Mesenchymal stem cell (in vitro differentiated cells and primary cell): ENCODE measurements around the gene C16orf54.
A peak's percentile ranks its signal among the peaks of the same experiment; 100 is the strongest.
"Not testable (repeated sequence)": the region's sequence is repeated elsewhere in the genome, so short reads cannot be mapped to it uniquely, and the experiment has no call there.

Source experiments
- DNase-seq: peaks from one replicate; pipeline ENCODE4 v3.0.0-alpha.2; 2013
- H2AFZ ChIP-seq: one replicate; pipeline ENCODE4 v1.6.1; 2013; ENCODE audit warnings: low read depth, mild to moderate bottlenecking, control low read depth, inconsistent platforms, low read length, moderate library complexity
- H2AK5ac ChIP-seq: 2 replicates; pipeline ENCODE4 v1.6.1; 2013; ENCODE audit warnings: low read length, moderate library complexity, mild to moderate bottlenecking, inconsistent platforms; ENCODE audit not compliant: severe bottlenecking
- H2BK120ac ChIP-seq: one replicate; pipeline ENCODE4 v1.6.1; 2013; ENCODE audit warnings: low read depth, mild to moderate bottlenecking, inconsistent platforms, low read length, moderate library complexity
- H2BK12ac ChIP-seq, 2 experiments: one replicate each; pipeline ENCODE4 v1.6.1; 2013; ENCODE audit warnings: inconsistent platforms in 2 of 2, low read length in 2 of 2, mild to moderate bottlenecking in 2 of 2, moderate library complexity in 2 of 2, control low read depth in 1 of 2
- H2BK15ac ChIP-seq: one replicate; pipeline ENCODE4 v1.6.1; 2013; ENCODE audit warnings: mild to moderate bottlenecking, low read depth, inconsistent platforms; ENCODE audit not compliant: poor library complexity, severe bottlenecking
- H2BK5ac ChIP-seq: 2 replicates; pipeline ENCODE4 v1.6.1; 2013; ENCODE audit warnings: low read depth, mild to moderate bottlenecking, low read length, control low read depth, inconsistent platforms; ENCODE audit not compliant: poor library complexity, severe bottlenecking
- H3K14ac ChIP-seq, 2 experiments: one replicate each; pipeline ENCODE4 v1.6.1; 2013; ENCODE audit warnings: inconsistent platforms in 2 of 2, low read length in 2 of 2, control low read depth in 1 of 2, mild to moderate bottlenecking in 1 of 2, moderate library complexity in 1 of 2
- H3K18ac ChIP-seq, 2 experiments: one replicate each; pipeline ENCODE4 v1.6.1; 2013; ENCODE audit warnings: inconsistent platforms in 2 of 2, low read length in 2 of 2, control low read depth in 1 of 2, low read depth in 1 of 2, mild to moderate bottlenecking in 1 of 2
- H3K23ac ChIP-seq, 2 experiments: one replicate each; pipeline ENCODE4 v1.6.1; 2013; ENCODE audit warnings: inconsistent platforms in 2 of 2, low read length in 2 of 2, mild to moderate bottlenecking in 2 of 2, moderate library complexity in 2 of 2, control low read depth in 1 of 2
- H3K27ac ChIP-seq: 2 replicates; pipeline ENCODE4 v1.5.1; 2013; ENCODE audit warnings: mild to moderate bottlenecking, moderate library complexity, low read length, control low read depth, inconsistent platforms; ENCODE audit not compliant: poor library complexity, severe bottlenecking
- H3K27me3 ChIP-seq, 2 experiments: 2 replicates each; pipeline versions ENCODE4 v1.6.1 to v1.7.0; 2013; ENCODE audit warnings: low read length in 2 of 2, mild to moderate bottlenecking in 2 of 2, moderate library complexity in 2 of 2, control low read depth in 1 of 2, inconsistent platforms in 1 of 2; ENCODE audit not compliant: control insufficient read depth in 1 of 2, insufficient read depth in 1 of 2
- H3K36me3 ChIP-seq, 2 experiments: 2 replicates each; pipeline versions ENCODE4 v1.6.1 to v1.7.0; 2013; ENCODE audit warnings: low read length in 2 of 2, control low read depth in 1 of 2, inconsistent platforms in 1 of 2, low read depth in 1 of 2, mild to moderate bottlenecking in 1 of 2; ENCODE audit not compliant: insufficient read depth in 2 of 2, control insufficient read depth in 1 of 2
- H3K4ac ChIP-seq, 2 experiments: one replicate each; pipeline ENCODE4 v1.6.1; 2013; ENCODE audit warnings: inconsistent platforms in 2 of 2, low read length in 2 of 2, mild to moderate bottlenecking in 2 of 2, moderate library complexity in 2 of 2, control low read depth in 1 of 2, low read depth in 1 of 2
- H3K4me1 ChIP-seq: 2 replicates; pipeline ENCODE4 v1.6.1; 2013; ENCODE audit warnings: low read depth, low read length, control low read depth; ENCODE audit not compliant: control insufficient read depth, insufficient read depth
- H3K4me2 ChIP-seq: 2 replicates; pipeline ENCODE4 v1.6.1; 2013; ENCODE audit warnings: low read length, mild to moderate bottlenecking, inconsistent platforms; ENCODE audit not compliant: poor library complexity, severe bottlenecking
- H3K4me3 ChIP-seq, 2 experiments: 2 replicates each; pipeline versions ENCODE4 v1.5.1 to v1.7.0; 2013; ENCODE audit warnings: low read length in 2 of 2, mild to moderate bottlenecking in 2 of 2, control low read depth in 1 of 2, low read depth in 1 of 2; ENCODE audit not compliant: insufficient read depth in 1 of 2
- H3K79me1 ChIP-seq: replicated peaks from 2 replicates; pipeline ENCODE4 v1.6.1; 2013; ENCODE audit warnings: mild to moderate bottlenecking, control low read depth, low read length, inconsistent platforms; ENCODE audit not compliant: poor library complexity, severe bottlenecking
- H3K9ac ChIP-seq: 2 replicates; pipeline ENCODE4 v1.7.0; 2013; ENCODE audit warnings: mild to moderate bottlenecking, low read length, moderate library complexity
- H3K9me3 ChIP-seq: 2 replicates; pipeline ENCODE4 v1.7.0; 2013; ENCODE audit warnings: mild to moderate bottlenecking, low read length; ENCODE audit not compliant: control insufficient read depth
- H4K8ac ChIP-seq: one replicate; pipeline ENCODE4 v1.6.1; 2013; ENCODE audit warnings: inconsistent platforms, mild to moderate bottlenecking, low read length, moderate library complexity
- H4K91ac ChIP-seq: one replicate; pipeline ENCODE4 v1.6.1; 2013; ENCODE audit warnings: mild to moderate bottlenecking, low read length, inconsistent platforms
- WGBS: methylation state at CpG from one replicate; pipeline ENCODE4 v1.1.7; 2013; ENCODE audit warnings: mixed read lengths; 5-methylcytosine and 5-hydroxymethylcytosine counted together

C16orf54 gene

DNA sequence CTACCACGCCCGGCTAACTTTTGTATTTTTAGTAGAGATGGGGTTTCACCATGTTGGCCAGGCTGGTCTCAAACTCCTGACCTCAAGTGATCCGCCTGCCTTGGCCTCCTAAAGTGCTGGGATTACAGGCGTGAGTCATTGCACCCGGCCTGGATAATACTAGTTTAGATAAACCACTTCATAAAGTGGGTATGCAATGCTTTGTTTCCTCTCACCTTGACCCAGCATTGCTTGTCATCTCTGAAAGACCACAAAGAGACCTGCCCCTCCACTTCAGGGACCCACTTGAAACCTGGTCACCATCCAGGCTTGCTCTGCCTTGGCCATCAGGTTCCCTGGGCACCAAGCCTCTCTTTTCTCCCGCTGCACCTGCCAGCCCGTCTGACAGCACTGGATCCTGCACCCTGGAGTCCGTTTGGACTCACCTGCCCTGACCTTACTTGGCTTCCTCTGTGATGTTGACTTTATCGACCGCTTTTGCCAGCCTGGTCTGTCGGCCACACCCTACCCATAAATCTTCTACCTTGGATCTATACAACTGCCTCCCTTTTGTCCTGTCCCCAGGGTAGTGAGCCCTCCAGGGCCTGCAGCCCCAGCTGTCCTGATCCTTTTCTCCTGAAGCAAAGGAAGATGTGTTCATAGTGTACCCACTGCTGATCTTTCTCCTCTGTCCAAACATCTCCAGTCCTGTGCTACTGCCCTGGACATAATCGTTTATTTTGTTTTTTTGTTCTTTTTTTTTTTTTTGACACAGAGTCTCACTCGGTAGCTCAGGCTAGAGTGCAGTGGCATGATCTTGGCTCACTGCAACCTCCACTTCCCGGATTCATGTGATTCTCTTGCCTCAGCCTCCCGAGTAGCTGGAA is 19.6 kb upstream of the C16orf54 start:
- Histone ChIP-seq H3K27me3 (peaks cover 8 to 23% of the 10 kb centered on the region in 2 experiments), H3K4me3 (no peak overlapping the region), H2BK15ac (no peak overlapping the region), H3K9ac (no peak overlapping the region), H3K18ac (no peak overlapping the region), H2AK5ac (no peak overlapping the region), H3K23ac (no peak overlapping the region), H3K36me3 (no peaks in the 10 kb centered on the region), H2AFZ (no peak overlapping the region), H3K4ac (no peak overlapping the region), H2BK120ac (no peak overlapping the region), H2BK12ac (no peak overlapping the region), H3K27ac (no peak overlapping the region), H3K4me2 (no peak overlapping the region), H3K79me1 (no peaks in the 10 kb centered on the region), H4K91ac (peak overlapping the region; percentile 56), H2BK5ac (no peak overlapping the region), H3K4me1 (peaks cover 1% of the 10 kb centered on the region), H3K14ac (no peak overlapping the region), H3K9me3 (no peaks in the 10 kb centered on the region), H4K8ac (no peak overlapping the region)
- 82% methylated on average over 15 of the region's 15 CpGs for WGBS
- DNase-seq: no peak

GRCh38 chr16:29763326-29763725 is 17.5 kb upstream of the C16orf54 start:
- Histone ChIP-seq H2BK15ac (no peak overlapping the region), H2BK5ac (no peak overlapping the region), H3K4me1 (peaks cover 2% of the 10 kb centered on the region), H3K9me3 (no peaks in the 10 kb centered on the region), H4K91ac (no peak overlapping the region), H3K9ac (no peak overlapping the region), H2BK120ac (no peak overlapping the region), H3K4me3 (no peak overlapping the region), H3K27ac (no peak overlapping the region), H2BK12ac (no peak overlapping the region), H2AK5ac (no peak overlapping the region), H3K4ac (no peak overlapping the region), H3K27me3 (peaks cover 8 to 23% of the 10 kb centered on the region in 2 experiments), H3K36me3 (no peaks in the 10 kb centered on the region), H2AFZ (no peak overlapping the region), H3K79me1 (no peaks in the 10 kb centered on the region), H3K18ac (no peak overlapping the region), H3K4me2 (no peak overlapping the region), H4K8ac (no peak overlapping the region), H3K14ac (no peak overlapping the region), H3K23ac (no peak overlapping the region)
- no peak for DNase-seq
- 87% methylated on average over 6 of the region's 6 CpGs for WGBS

DNA sequence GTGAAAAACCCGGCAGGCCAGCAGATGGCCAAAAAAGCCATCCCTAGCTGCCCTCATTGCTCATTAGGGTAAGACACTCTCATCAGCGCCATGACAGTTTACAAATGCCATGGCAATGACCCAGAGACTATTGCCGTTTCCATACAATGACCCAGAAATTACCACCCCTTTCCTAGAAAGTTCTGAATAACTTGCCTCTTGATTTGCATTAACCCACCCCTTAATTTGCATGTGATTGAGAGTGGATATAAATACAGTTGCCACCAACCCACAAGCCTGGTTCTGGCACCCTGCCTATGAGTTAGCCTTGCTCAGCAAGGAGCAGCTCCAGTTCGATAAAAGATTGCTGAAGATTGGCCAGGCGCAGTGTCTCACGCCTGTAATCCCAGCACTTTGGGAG is 16.1 kb upstream of the C16orf54 start:
- Histone ChIP-seq H3K4me3 (no peak overlapping the region), H2BK12ac (no peak overlapping the region), H3K27ac (no peak overlapping the region), H3K4ac (no peak overlapping the region), H3K9me3 (no peaks in the 10 kb centered on the region), H2AK5ac (no peak overlapping the region), H4K8ac (no peak overlapping the region), H3K4me1 (peaks cover 5% of the 10 kb centered on the region), H3K36me3 (no peaks in the 10 kb centered on the region), H4K91ac (no peak overlapping the region), H3K79me1 (no peaks in the 10 kb centered on the region), H2BK15ac (no peak overlapping the region), H2AFZ (no peak overlapping the region), H3K23ac (no peak overlapping the region), H3K9ac (no peak overlapping the region), H2BK5ac (no peak overlapping the region), H3K27me3 (peaks cover 8 to 23% of the 10 kb centered on the region in 2 experiments), H2BK120ac (no peak overlapping the region), H3K4me2 (no peak overlapping the region), H3K18ac (no peak overlapping the region), H3K14ac (no peak overlapping the region)
- no peak for DNase-seq
- 86% methylated on average over 5 of the region's 6 CpGs for WGBS

DNA sequence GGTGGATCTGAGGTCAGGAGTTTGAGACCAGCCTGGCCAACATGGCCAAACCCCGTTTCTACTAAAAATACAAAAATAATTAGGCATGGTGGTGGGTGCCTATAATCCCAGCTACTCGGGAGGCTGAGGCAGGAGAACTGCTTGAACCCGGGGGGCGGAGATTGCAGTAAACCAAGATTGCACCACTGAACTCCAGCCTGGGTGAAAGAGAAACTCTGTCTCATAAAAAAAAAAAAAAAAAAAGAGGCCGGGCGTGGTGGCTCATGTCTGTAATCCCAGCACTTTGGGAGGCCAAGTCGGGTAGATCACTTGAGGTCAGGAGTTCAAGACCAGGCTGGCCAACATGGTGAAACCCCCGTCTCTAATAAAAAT is 15.5 kb upstream of the C16orf54 start:
- not testable (repeated sequence) for H2BK5ac ChIP-seq, H2AK5ac ChIP-seq, H3K79me1 ChIP-seq, DNase-seq, H3K4me2 ChIP-seq, H3K4me3 ChIP-seq, H3K36me3 ChIP-seq, H3K9ac ChIP-seq, H2BK12ac ChIP-seq, H2BK15ac ChIP-seq, H2AFZ ChIP-seq, H3K23ac ChIP-seq, H3K9me3 ChIP-seq, H3K27ac ChIP-seq, H3K4ac ChIP-seq, H2BK120ac ChIP-seq, H3K18ac ChIP-seq, H4K8ac ChIP-seq, H4K91ac ChIP-seq, H3K4me1 ChIP-seq, H3K14ac ChIP-seq
- WGBS: 83% methylated on average over 7 of the region's 8 CpGs
- peaks cover 8 to 23% of the 10 kb centered on the region in 2 experiments for H3K27me3 ChIP-seq
